ENCODE results near the gene FBXL17.

Gene FBXL17

GRCh38 chr5:107943923-107944322, 438.0 kb downstream of the FBXL17 start (continued):
- TF ChIP-seq PRDM6 (tag by site-specific recombination; IDR thresholded peaks at IDR 0.05) (no peak), ZNF354C (tag by site-specific recombination; IDR thresholded peaks at IDR 0.05; ENCODE audit: borderline replicate concordance, low read depth) (no peak), ZBTB6 (tag by site-specific recombination; IDR thresholded peaks at IDR 0.05) (no peak), ZNF211 (tag by site-specific recombination; IDR thresholded peaks at IDR 0.05; ENCODE audit: low read depth) (no peak), TCF7L2 (IDR thresholded peaks at IDR 0.05; ENCODE audit: borderline replicate concordance, low read depth, low read length) (no peak), KLF16 (tag by site-specific recombination; IDR thresholded peaks at IDR 0.05) (no peak), SCRT2 (tag by site-specific recombination; IDR thresholded peaks at IDR 0.05) (no peak), ZNF571 (tag by site-specific recombination; IDR thresholded peaks at IDR 0.05) (no peak), ZNF623 (tag by site-specific recombination; IDR thresholded peaks at IDR 0.05) (no peak), ZNF529 (tag by site-specific recombination; IDR thresholded peaks at IDR 0.05; ENCODE audit: insufficient replicate concordance) (no peak), ZNF785 (tag by site-specific recombination; IDR thresholded peaks at IDR 0.05) (no peak)

- Histone ChIP-seq H3K27ac (ENCODE audit: extremely low read depth, low read depth, low read length) (no peak overlapping the region), H3K36me3 (ENCODE audit: control insufficient read depth in 2 of 2, insufficient read depth in 1 of 2, low read length in 2 of 2) (no peaks in the 10 kb centered on the region), H3K4me3 (ENCODE audit: low read depth, low read length) (no peak overlapping the region), H3K4me1 (ENCODE audit: control insufficient read depth, insufficient read depth, low read length) (no peaks in the 10 kb centered on the region), H3K9me3 (ENCODE audit: control insufficient read depth, insufficient read depth, low read depth, low read length) (no peaks in the 10 kb centered on the region)
- ChIA-PET CTCF (no interaction called here), POLR2A (no interaction called here)
- no peak for TF ChIP-seq ZNF660 (tag by site-specific recombination; IDR thresholded peaks at IDR 0.05)
- no peak for TF ChIP-seq ELK4 (IDR thresholded peaks at IDR 0.05; ENCODE audit: borderline replicate concordance, low read depth, low read length)
- TF ChIP-seq ZBTB10 (tag by site-specific recombination; IDR thresholded peaks at IDR 0.05): no peak
- no peak for TF ChIP-seq ZNF837 (tag by site-specific recombination; IDR thresholded peaks at IDR 0.05)
- TF ChIP-seq ZNF404 (tag by site-specific recombination; IDR thresholded peaks at IDR 0.05): no peak
- TF ChIP-seq ZNF416 (tag by site-specific recombination; IDR thresholded peaks at IDR 0.05): no peak
- no peak for TF ChIP-seq ZNF654 (tag by site-specific recombination; IDR thresholded peaks at IDR 0.05; ENCODE audit: low read depth)
Observed at GRCh38 chr5:107941036-107941435, 440.9 kb downstream of the FBXL17 start.
